D341Med (cell line): ENCODE data around the gene SLC13A1.
"Not testable (repeated sequence)": the region's sequence is repeated elsewhere in the genome, so short reads cannot be mapped to it uniquely, and the experiment has no call there.

Experiments
- DNase-seq: peaks from one replicate; pipeline ENCODE4 v3.0.0; 2012; ENCODE audit warnings: low spot score

Gene SLC13A1

GRCh38 chr7:123125231-123125630 is 74.5 kb downstream of the SLC13A1 start:
- DNase-seq: no peak

GRCh38 chr7:123122916-123123315 is 76.9 kb downstream of the SLC13A1 start:
- DNase-seq: no peak

GRCh38 chr7:123120286-123120685 is 79.5 kb downstream of the SLC13A1 start:
- DNase-seq: no peak

- DNase-seq: no peak
Observed at GRCh38 chr7:123115331-123115730, 84.4 kb downstream of the SLC13A1 start.

GRCh38 chr7:123114288-123114687 is 85.5 kb downstream of the SLC13A1 start:
- DNase-seq: no peak

GRCh38 chr7:123112833-123113232 is 86.9 kb downstream of the SLC13A1 start:
- no peak for DNase-seq

- no peak for DNase-seq
Observed at GRCh38 chr7:123099712-123100111, 100.1 kb downstream of the SLC13A1 start.

- no peak for DNase-seq
Observed at GRCh38 chr7:123096976-123097375, 102.8 kb downstream of the SLC13A1 start.

- DNase-seq: no peak
Observed at GRCh38 chr7:123096434-123096833, 103.3 kb downstream of the SLC13A1 start.

GRCh38 chr7:123090456-123090855 is 109.3 kb downstream of the SLC13A1 start:
- DNase-seq: no peak

GRCh38 chr7:123086910-123087309 is 112.9 kb downstream of the SLC13A1 start:
- not testable (repeated sequence) for DNase-seq

GRCh38 chr7:123084861-123085260 is 114.9 kb downstream of the SLC13A1 start:
- DNase-seq: not testable (repeated sequence)

GRCh38 chr7:123079021-123079420 is 120.7 kb downstream of the SLC13A1 start:
- DNase-seq: no peak

- no peak for DNase-seq
Observed at GRCh38 chr7:123075838-123076467, 123.8 kb downstream of the SLC13A1 start.

- DNase-seq: peak; percentile 35
Observed at GRCh38 chr7:123070702-123071286, 129.0 kb downstream of the SLC13A1 start.

- no peak for DNase-seq
Observed at GRCh38 chr7:123067814-123068213, 132.0 kb downstream of the SLC13A1 start.
